Stimulated activated memory B cell treated with anti-CD40 and anti-IgM and Interleukin-4, amounts not matched to agents 10 μg/mL and 1 μg/mL and 100 μg/mL, for 72 hours (primary cell): ENCODE results near the gene NMNAT2.
"Not testable (repeated sequence)": the region's sequence is repeated elsewhere in the genome, so short reads cannot be mapped to it uniquely, and the experiment has no call there.

Source experiments
- ATAC-seq: fragments of 150-1000 bp; cut with Tn5 transposase; 2 replicates; pipeline ENCODE4 v1.10.0; 2021
- H3K27ac Mint-ChIP-seq: one replicate; pipeline ENCODE4 v1.8.0; 2022; ENCODE audit warnings: mild to moderate bottlenecking, mixed read lengths
- H3K27me3 Mint-ChIP-seq: one replicate; pipeline ENCODE4 v1.8.0; 2022; ENCODE audit warnings: mixed read lengths
- H3K36me3 Mint-ChIP-seq: one replicate; pipeline ENCODE4 v1.8.0; 2022; ENCODE audit warnings: mixed read lengths
- H3K4me1 Mint-ChIP-seq: one replicate; pipeline ENCODE4 v1.8.0; 2022; ENCODE audit warnings: mixed read lengths
- H3K4me3 Mint-ChIP-seq: one replicate; pipeline ENCODE4 v1.8.0; 2022; ENCODE audit warnings: mild to moderate bottlenecking, moderate library complexity, mixed read lengths
- H3K9me3 Mint-ChIP-seq: one replicate; pipeline ENCODE4 v1.8.0; 2022; ENCODE audit warnings: mixed read lengths

The NMNAT2 gene

GRCh38 chr1:183433703-183434102, 15.5 kb upstream of the NMNAT2 start:
- no peak overlapping the region for H3K27ac Mint-ChIP-seq
- peaks cover 57% of the 10 kb centered on the region for H3K27me3 Mint-ChIP-seq
- H3K36me3 Mint-ChIP-seq, result no peaks in the 10 kb centered on the region
- no peaks in the 10 kb centered on the region for H3K4me1 Mint-ChIP-seq
- ATAC-seq, result no peak
- H3K9me3 Mint-ChIP-seq, result peaks cover 3% of the 10 kb centered on the region
- no peak overlapping the region for H3K4me3 Mint-ChIP-seq

GRCh38 chr1:183432548-183432875, 14.3 kb upstream of the NMNAT2 start:
- no peak overlapping the region for H3K27ac Mint-ChIP-seq
- no peaks in the 10 kb centered on the region for H3K4me1 Mint-ChIP-seq
- no peaks in the 10 kb centered on the region for H3K9me3 Mint-ChIP-seq
- peaks cover 53% of the 10 kb centered on the region for H3K27me3 Mint-ChIP-seq
- ATAC-seq, result no peak
- no peaks in the 10 kb centered on the region for H3K36me3 Mint-ChIP-seq
- no peak overlapping the region for H3K4me3 Mint-ChIP-seq

GRCh38 chr1:183431840-183432547, 13.8 kb upstream of the NMNAT2 start:
- H3K27ac Mint-ChIP-seq, result no peak overlapping the region
- ATAC-seq, result no peak

GRCh38 chr1:183427591-183427990, 9.4 kb upstream of the NMNAT2 start:
- not testable (repeated sequence) for H3K4me1 Mint-ChIP-seq, H3K9me3 Mint-ChIP-seq, H3K4me3 Mint-ChIP-seq, ATAC-seq, H3K27ac Mint-ChIP-seq, H3K36me3 Mint-ChIP-seq
- H3K27me3 Mint-ChIP-seq, result peaks cover 45% of the 10 kb centered on the region

More at GRCh38 chr1:183431840-183432547, 13.8 kb upstream of the NMNAT2 start:
- H3K4me1 Mint-ChIP-seq, result no peaks in the 10 kb centered on the region
- no peaks in the 10 kb centered on the region for H3K36me3 Mint-ChIP-seq
- peaks cover 52% of the 10 kb centered on the region for H3K27me3 Mint-ChIP-seq
- no peak overlapping the region for H3K4me3 Mint-ChIP-seq
- H3K9me3 Mint-ChIP-seq, result no peaks in the 10 kb centered on the region

- Mint-ChIP-seq H3K36me3 (no peaks in the 10 kb centered on the region), H3K9me3 (no peaks in the 10 kb centered on the region), H3K4me1 (no peaks in the 10 kb centered on the region), H3K4me3 (no peak overlapping the region), H3K27ac (no peak overlapping the region), H3K27me3 (peaks cover 38% of the 10 kb centered on the region)
- no peak for ATAC-seq
Measured at GRCh38 chr1:183424691-183425090, 6.5 kb upstream of the NMNAT2 start.

- Mint-ChIP-seq H3K36me3 (no peaks in the 10 kb centered on the region), H3K4me3 (no peak overlapping the region), H3K4me1 (peaks cover 4% of the 10 kb centered on the region), H3K9me3 (no peaks in the 10 kb centered on the region), H3K27me3 (peaks cover 40% of the 10 kb centered on the region), H3K27ac (no peak overlapping the region)
- no peak for ATAC-seq
Measured at GRCh38 chr1:183423541-183423940, 5.4 kb upstream of the NMNAT2 start.

- Mint-ChIP-seq H3K4me1 (peaks cover 28% of the 10 kb centered on the region), H3K9me3 (no peaks in the 10 kb centered on the region), H3K36me3 (no peaks in the 10 kb centered on the region), H3K27ac (no peak overlapping the region), H3K4me3 (no peak overlapping the region), H3K27me3 (peaks cover 65% of the 10 kb centered on the region)
- no peak for ATAC-seq
Measured at GRCh38 chr1:183419399-183419798, 1.2 kb upstream of the NMNAT2 start.

- no peaks in the 10 kb centered on the region for H3K9me3 Mint-ChIP-seq
- no peak for ATAC-seq
- H3K27me3 Mint-ChIP-seq, result peaks cover 65% of the 10 kb centered on the region
- H3K27ac Mint-ChIP-seq, result no peak overlapping the region
- H3K4me3 Mint-ChIP-seq, result peak overlapping the region; percentile 21
- no peaks in the 10 kb centered on the region for H3K36me3 Mint-ChIP-seq
- H3K4me1 Mint-ChIP-seq, result peaks cover 28% of the 10 kb centered on the region
Measured at GRCh38 chr1:183418696-183419095, 516 bp upstream of the NMNAT2 start.

GRCh38 chr1:183416850-183417771, 1.1 kb downstream of the NMNAT2 start:
- H3K36me3 Mint-ChIP-seq, result no peaks in the 10 kb centered on the region
- peaks cover 55% of the 10 kb centered on the region for H3K27me3 Mint-ChIP-seq
- peak overlapping the region; percentile 40 for H3K4me3 Mint-ChIP-seq
- no peak for ATAC-seq
- H3K27ac Mint-ChIP-seq, result no peak overlapping the region
- peaks cover 28% of the 10 kb centered on the region for H3K4me1 Mint-ChIP-seq
- H3K9me3 Mint-ChIP-seq, result no peaks in the 10 kb centered on the region

GRCh38 chr1:183414365-183414764, 3.8 kb downstream of the NMNAT2 start:
- no peaks in the 10 kb centered on the region for H3K36me3 Mint-ChIP-seq
- peaks cover 3% of the 10 kb centered on the region for H3K9me3 Mint-ChIP-seq
- H3K4me3 Mint-ChIP-seq, result no peak overlapping the region
- peaks cover 28% of the 10 kb centered on the region for H3K4me1 Mint-ChIP-seq
- H3K27me3 Mint-ChIP-seq, result peaks cover 36% of the 10 kb centered on the region
- no peak for ATAC-seq
- no peak overlapping the region for H3K27ac Mint-ChIP-seq

GRCh38 chr1:183411091-183411490, 7.1 kb downstream of the NMNAT2 start:
- Mint-ChIP-seq H3K27me3 (peaks cover 12% of the 10 kb centered on the region), H3K4me3 (no peak overlapping the region), H3K27ac (no peak overlapping the region), H3K4me1 (peaks cover under 1% of the 10 kb centered on the region), H3K9me3 (peaks cover 3% of the 10 kb centered on the region), H3K36me3 (no peaks in the 10 kb centered on the region)
- no peak for ATAC-seq

- ATAC-seq, result no peak
- H3K4me1 Mint-ChIP-seq, result no peaks in the 10 kb centered on the region
Measured at GRCh38 chr1:183407961-183408360, 10.2 kb downstream of the NMNAT2 start.

GRCh38 chr1:183407474-183407873, 10.7 kb downstream of the NMNAT2 start:
- Mint-ChIP-seq H3K4me1 (no peaks in the 10 kb centered on the region), H3K4me3 (no peak overlapping the region), H3K9me3 (peaks cover 3% of the 10 kb centered on the region), H3K27me3 (peaks cover 39% of the 10 kb centered on the region), H3K27ac (no peak overlapping the region), H3K36me3 (no peaks in the 10 kb centered on the region)
- no peak for ATAC-seq

More at GRCh38 chr1:183407961-183408360, 10.2 kb downstream of the NMNAT2 start:
- H3K9me3 Mint-ChIP-seq, result peaks cover 3% of the 10 kb centered on the region
- H3K36me3 Mint-ChIP-seq, result no peaks in the 10 kb centered on the region
- no peak overlapping the region for H3K4me3 Mint-ChIP-seq
- H3K27ac Mint-ChIP-seq, result no peak overlapping the region
- H3K27me3 Mint-ChIP-seq, result peaks cover 37% of the 10 kb centered on the region

- ATAC-seq, result no peak
- H3K36me3 Mint-ChIP-seq, result no peaks in the 10 kb centered on the region
- H3K27ac Mint-ChIP-seq, result no peak overlapping the region
- H3K4me1 Mint-ChIP-seq, result no peaks in the 10 kb centered on the region
- H3K4me3 Mint-ChIP-seq, result no peak overlapping the region
- H3K27me3 Mint-ChIP-seq, result peaks cover 48% of the 10 kb centered on the region
- no peaks in the 10 kb centered on the region for H3K9me3 Mint-ChIP-seq
Measured at GRCh38 chr1:183404476-183404875, 13.7 kb downstream of the NMNAT2 start.

- Mint-ChIP-seq H3K4me3 (no peak overlapping the region), H3K4me1 (no peaks in the 10 kb centered on the region), H3K27ac (no peak overlapping the region), H3K27me3 (peaks cover 53% of the 10 kb centered on the region), H3K36me3 (no peaks in the 10 kb centered on the region), H3K9me3 (no peaks in the 10 kb centered on the region)
- ATAC-seq, result no peak
Measured at GRCh38 chr1:183403498-183403897, 14.7 kb downstream of the NMNAT2 start.

- not testable (repeated sequence) for ATAC-seq, H3K27ac Mint-ChIP-seq, H3K36me3 Mint-ChIP-seq, H3K9me3 Mint-ChIP-seq, H3K4me1 Mint-ChIP-seq, H3K4me3 Mint-ChIP-seq
- H3K27me3 Mint-ChIP-seq, result peaks cover 62% of the 10 kb centered on the region
Measured at GRCh38 chr1:183401565-183401964, 16.6 kb downstream of the NMNAT2 start.
